GM18508 (cell line): Measurements from ENCODE around the gene DGCR2.
"Not testable (repeated sequence)": the region's sequence is repeated elsewhere in the genome, so short reads cannot be mapped to it uniquely, and the experiment has no call there.

Experiments
- ATAC-seq: cut with Tn5 transposase; IDR thresholded peaks from one replicate; pipeline ENCODE4 v1.9.1; 2021; ENCODE audit warnings: moderate number of reproducible peaks; ENCODE audit not compliant: insufficient read depth, unreplicated experiment

The DGCR2 gene

GRCh38 chr22:19035126-19035473 lies 87.1 kb downstream of the DGCR2 start:
- ATAC-seq = not testable (repeated sequence)

GRCh38 chr22:19034724-19035120 lies 87.5 kb downstream of the DGCR2 start:
- ATAC-seq = not testable (repeated sequence)

GRCh38 chr22:19034031-19034723 lies 88.0 kb downstream of the DGCR2 start:
- ATAC-seq = not testable (repeated sequence)

- not testable (repeated sequence) for ATAC-seq
These were observed 88.7 kb downstream of the DGCR2 start for GRCh38 chr22:19033568-19033905.

GRCh38 chr22:19032898-19033567 lies 89.2 kb downstream of the DGCR2 start:
- not testable (repeated sequence) for ATAC-seq

- not testable (repeated sequence) for ATAC-seq
These were observed 89.9 kb downstream of the DGCR2 start for GRCh38 chr22:19032156-19032785.

GRCh38 chr22:19030889-19031252 lies 91.3 kb downstream of the DGCR2 start:
- ATAC-seq = not testable (repeated sequence)

GRCh38 chr22:19030226-19030888 lies 91.9 kb downstream of the DGCR2 start:
- not testable (repeated sequence) for ATAC-seq

GRCh38 chr22:19029113-19030103 lies 92.8 kb downstream of the DGCR2 start:
- not testable (repeated sequence) for ATAC-seq

- not testable (repeated sequence) for ATAC-seq
These were observed 94.2 kb downstream of the DGCR2 start for GRCh38 chr22:19028060-19028455.

GRCh38 chr22:19027371-19028059 lies 94.7 kb downstream of the DGCR2 start:
- ATAC-seq = not testable (repeated sequence)

GRCh38 chr22:19026080-19026479 lies 96.1 kb downstream of the DGCR2 start:
- ATAC-seq = not testable (repeated sequence)

GRCh38 chr22:19024956-19025489 lies 97.2 kb downstream of the DGCR2 start:
- not testable (repeated sequence) for ATAC-seq

GRCh38 chr22:19023931-19024330 lies 98.3 kb downstream of the DGCR2 start:
- not testable (repeated sequence) for ATAC-seq

- no peak for ATAC-seq
These were observed 99.5 kb downstream of the DGCR2 start for GRCh38 chr22:19022755-19023154.

GRCh38 chr22:19019679-19020032 lies 102.6 kb downstream of the DGCR2 start:
- ATAC-seq = no peak

- ATAC-seq = no peak
These were observed 103.1 kb downstream of the DGCR2 start for GRCh38 chr22:19019029-19019678.

GRCh38 chr22:19018256-19018655 lies 104.0 kb downstream of the DGCR2 start:
- no peak for ATAC-seq
